GM18867 (cell line): ENCODE results near the gene CENPQ.

Experiments used
- ATAC-seq: cut with Tn5 transposase; IDR thresholded peaks from one replicate; pipeline ENCODE4 v1.9.1; 2021; ENCODE audit warnings: mild to moderate bottlenecking, moderate library complexity; ENCODE audit not compliant: unreplicated experiment

CENPQ gene

DNA sequence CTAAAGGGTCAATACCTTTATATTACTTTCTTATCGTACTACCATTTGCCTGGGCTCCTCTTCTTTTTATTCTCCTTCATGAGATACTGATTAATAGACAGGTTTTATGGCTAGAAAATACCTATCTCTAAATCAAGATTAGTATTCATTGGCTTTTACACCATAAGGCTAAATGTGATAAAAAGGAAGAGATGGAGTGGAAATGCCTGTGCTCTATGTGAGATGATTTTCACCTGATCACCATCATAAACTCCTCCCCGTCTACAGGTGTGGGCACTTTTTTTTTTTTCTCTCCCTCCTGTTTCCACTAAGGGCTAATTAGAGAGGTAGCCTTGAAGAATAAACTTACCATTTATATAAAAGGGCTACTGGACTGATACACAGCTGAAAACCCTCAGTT, 36.5 kb downstream of the CENPQ start, which contains the start of gene GLYATL3:
TSS of gene GLYATL3 (plus strand) at position 301 of the 400 bp plus-strand sequence. CDS start 12,068 bp downstream, outside the sequence.
- ATAC-seq: no peak

DNA sequence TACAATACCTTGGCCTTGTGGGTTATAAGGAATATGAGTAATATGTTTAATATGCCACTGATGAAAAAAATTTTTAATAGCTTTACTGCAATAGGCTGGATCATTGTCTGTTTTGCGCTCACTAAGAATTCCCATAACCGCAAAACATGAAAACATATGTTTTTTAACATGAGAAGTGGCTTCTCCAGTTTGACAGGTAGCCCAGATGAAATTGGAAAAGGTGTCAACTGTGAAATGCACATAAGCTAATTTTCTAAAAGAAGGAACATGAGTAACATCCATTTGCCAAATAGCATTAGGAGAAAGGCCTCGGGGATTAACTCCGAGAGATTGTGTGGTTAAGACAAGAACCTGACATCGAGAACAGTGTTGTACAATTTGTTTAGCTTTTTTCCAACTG, 41.5 kb downstream of the CENPQ start:
- no peak for ATAC-seq

DNA sequence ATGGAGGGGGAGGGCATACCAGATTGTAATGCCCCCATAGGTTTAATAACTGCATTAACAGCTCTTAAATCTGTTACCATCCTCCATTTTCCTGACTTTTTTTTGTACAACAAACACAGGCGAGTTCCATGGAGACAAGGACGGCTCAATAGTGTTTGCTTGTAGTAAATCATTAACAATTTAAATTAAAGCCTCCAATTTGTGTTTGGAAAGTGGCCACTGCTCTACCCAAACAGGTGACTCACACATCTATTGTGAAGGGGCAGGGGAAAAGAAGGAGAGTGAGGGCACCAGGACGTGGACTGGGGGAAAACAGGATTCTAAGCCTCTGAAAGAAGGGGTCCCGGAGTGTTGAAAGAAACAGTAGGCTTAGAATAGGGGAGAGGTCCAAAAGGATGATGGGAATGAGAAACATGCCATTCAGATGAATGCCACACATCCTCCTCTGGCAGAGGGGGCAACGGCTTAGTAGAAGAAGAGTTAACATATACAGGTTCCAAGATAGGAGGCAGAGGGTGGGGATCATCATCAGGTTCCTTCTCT, 43.5 kb downstream of the CENPQ start:
- ATAC-seq: no peak

DNA sequence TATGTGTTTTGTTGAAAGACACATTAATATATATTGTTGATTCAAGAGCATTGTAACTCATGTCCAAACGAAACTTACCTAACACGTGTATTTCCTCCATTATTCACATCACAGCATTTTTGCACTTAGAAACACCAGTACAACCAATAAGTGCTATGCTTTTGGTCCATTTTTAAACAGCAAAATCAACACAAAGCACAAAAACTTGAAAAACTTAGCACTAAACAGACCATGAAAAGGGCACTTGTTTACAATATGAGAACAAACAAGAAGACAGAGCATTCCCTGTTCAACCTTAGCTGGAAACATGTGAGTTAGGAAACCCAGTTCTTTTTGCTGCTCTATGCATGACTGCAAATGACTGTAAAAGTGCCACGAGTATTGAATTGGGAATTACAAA, 46.2 kb downstream of the CENPQ start:
- no peak for ATAC-seq

- ATAC-seq: no peak
Observed at GRCh38 chr6:49513153-49513989, 50.2 kb downstream of the CENPQ start.

GRCh38 chr6:49514571-49515484, 51.7 kb downstream of the CENPQ start:
- no peak for ATAC-seq

GRCh38 chr6:49515485-49516146, 52.4 kb downstream of the CENPQ start:
- no peak for ATAC-seq

DNA sequence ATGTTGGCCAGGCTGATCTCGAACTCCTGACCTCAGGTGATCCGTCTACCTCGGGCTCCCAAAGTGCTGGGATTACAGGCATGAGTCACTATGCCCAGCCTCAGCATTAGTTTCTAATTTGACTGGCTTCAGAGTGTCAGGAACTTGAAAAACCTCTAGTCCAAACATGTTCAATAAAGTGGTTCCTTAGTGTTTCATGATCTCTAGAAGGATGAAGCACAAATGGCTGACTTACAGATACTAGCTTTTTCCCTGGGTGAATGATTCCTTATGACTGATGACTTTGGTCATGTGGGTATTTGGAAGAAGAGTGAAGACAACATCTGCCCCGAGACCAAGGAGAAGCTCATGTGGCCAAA, 53.0 kb downstream of the CENPQ start:
- ATAC-seq: no peak

DNA sequence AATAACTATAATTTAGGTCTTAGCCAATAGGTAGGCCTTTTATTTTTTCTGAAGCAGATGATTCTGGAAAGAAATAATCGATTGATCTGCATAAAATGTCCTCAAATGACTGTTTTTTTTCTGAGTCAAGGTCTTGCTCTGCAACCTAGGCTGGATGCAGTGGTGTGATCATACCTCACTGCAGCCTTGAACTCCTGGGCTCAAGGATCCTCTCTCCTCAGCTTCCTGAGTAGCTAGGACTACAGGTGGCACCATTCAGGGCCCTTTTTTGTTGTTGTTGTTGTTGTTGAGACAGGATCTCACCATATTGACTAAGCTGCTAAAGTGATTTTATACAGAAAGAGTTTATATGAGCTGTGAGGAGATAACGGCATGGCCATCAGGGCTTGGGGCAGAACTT, 54.7 kb downstream of the CENPQ start:
- ATAC-seq: no peak

- ATAC-seq: peak; percentile 98
Observed at GRCh38 chr6:49519660-49520059, 56.5 kb downstream of the CENPQ start.

GRCh38 chr6:49522710-49523593, 59.8 kb downstream of the CENPQ start:
- ATAC-seq: no peak

- no peak for ATAC-seq
Observed at GRCh38 chr6:49523901-49524300, 60.7 kb downstream of the CENPQ start.

DNA sequence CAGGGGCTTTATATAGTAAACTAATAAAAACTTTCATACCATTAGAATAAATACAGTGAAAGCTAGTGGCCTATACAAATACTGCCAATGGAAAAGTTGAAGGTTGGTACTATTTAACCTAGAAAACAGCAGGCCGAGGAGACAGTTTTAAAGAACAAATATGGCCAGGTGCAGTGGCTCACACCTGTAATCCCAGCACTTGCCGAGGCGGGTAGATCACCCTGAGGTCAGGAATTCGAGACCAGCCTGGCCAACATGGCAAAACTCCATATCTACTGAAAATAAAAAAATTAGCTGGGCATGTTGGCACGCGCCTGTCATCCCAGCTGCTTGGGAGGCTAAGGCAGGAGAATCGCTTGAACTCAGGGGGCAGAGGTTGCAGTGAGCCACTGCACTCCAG, 61.4 kb downstream of the CENPQ start:
- no peak for ATAC-seq

- peak; percentile 63 for ATAC-seq
Observed at GRCh38 chr6:49526598-49526997, 63.4 kb downstream of the CENPQ start.

GRCh38 chr6:49527320-49527719, 64.2 kb downstream of the CENPQ start:
- ATAC-seq: no peak

DNA sequence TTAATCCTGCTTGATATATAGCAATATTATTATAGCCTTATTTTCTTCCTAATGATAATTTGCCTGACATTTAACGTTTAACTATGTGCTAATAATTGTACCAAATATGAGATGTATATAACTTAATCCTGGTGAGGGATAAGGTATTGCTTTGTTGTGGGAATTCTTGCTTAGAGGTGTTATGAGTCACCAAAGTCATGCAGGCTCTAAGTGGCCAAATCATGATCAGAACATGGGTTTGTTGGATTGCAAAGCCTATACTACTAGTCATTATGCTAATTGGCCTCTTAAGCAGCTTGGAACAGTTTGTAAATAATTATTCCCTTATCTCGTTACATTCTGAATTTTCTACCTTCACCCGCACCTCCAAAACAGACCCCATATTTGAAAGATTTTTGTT, 65.4 kb downstream of the CENPQ start:
- ATAC-seq: no peak

GRCh38 chr6:49530141-49530776, 67.1 kb downstream of the CENPQ start:
- no peak for ATAC-seq

- peak; percentile 98 for ATAC-seq
Observed at GRCh38 chr6:49531774-49532569, 68.8 kb downstream of the CENPQ start.

DNA sequence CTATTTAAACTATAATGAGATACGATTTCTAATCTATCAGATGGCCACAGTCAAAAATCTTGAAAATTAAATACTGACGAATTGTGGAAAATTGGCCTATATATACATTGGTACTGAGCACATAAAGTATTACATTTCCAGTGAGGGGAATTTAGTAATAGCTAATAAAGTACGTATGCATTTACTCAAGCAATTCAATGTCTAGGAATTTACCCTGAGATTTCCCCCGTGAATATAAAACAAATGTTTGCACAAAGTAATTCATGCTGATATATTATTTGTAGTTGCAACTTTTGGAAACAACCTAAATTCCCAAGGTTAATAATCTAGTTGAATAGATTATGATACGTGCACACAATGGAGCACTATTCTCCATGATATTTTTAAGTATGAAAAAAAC, 72.6 kb downstream of the CENPQ start:
- no peak for ATAC-seq
